Cardiac muscle cell (in vitro differentiated cells and primary cell): Measurements from ENCODE around the gene SLC39A3. TPM values are rescaled to one million over a fixed set of nuclear protein-coding genes. Genes with fewer than 3 reads are reported as not detected.

Experiments used
- DNase-seq, 2 donors: peaks; one replicate each; pipeline versions ENCODE4 v3.0.0 to v3.0.0-alpha.2; 2010 to 2017; ENCODE audit warnings: low read depth in 1 of 2, low spot score in 1 of 2
- H3K27ac ChIP-seq: fragments of 200-600 bp; sonication (generic); 2 replicates; pipeline ENCODE4 v1.5.1; 2016
- H3K27me3 ChIP-seq: fragments of 200-600 bp; sonication (generic); 2 replicates; pipeline ENCODE4 v1.6.0; 2016; ENCODE audit warnings: control low read depth
- H3K36me3 ChIP-seq: fragments of 200-600 bp; sonication (generic); 2 replicates; pipeline ENCODE4 v1.5.1; 2016; ENCODE audit warnings: control low read depth
- H3K4me1 ChIP-seq: fragments of 200-600 bp; sonication (generic); 2 replicates; pipeline ENCODE4 v1.8.1; 2017; ENCODE audit warnings: low read depth, mild to moderate bottlenecking, mixed run types
- H3K4me3 ChIP-seq: fragments of 200-600 bp; sonication (generic); 2 replicates; pipeline ENCODE4 v1.5.1; 2016; ENCODE audit warnings: mild to moderate bottlenecking
- H3K9me3 ChIP-seq: fragments of 200-600 bp; sonication (generic); 2 replicates; pipeline ENCODE4 v1.5.1; 2017; ENCODE audit warnings: low read depth, mild to moderate bottlenecking, control low read depth
- polyA plus RNA-seq: library from polyadenylated mRNA; unstranded; fragments of >200 nt; fragmentation: Nextera tagmentation; extraction: Ambion mirVana; gene quantifications from 2 replicates; pipeline ENCODE4 v1.2.1, GENCODE V29; 2016
- total RNA-seq: library from RNA; depleted of rRNA; stranded (reverse); fragments of >200 nt; gene quantifications from 2 replicates; pipeline ENCODE4 v1.2.3, GENCODE V29; 2016
- TF ChIP-seq, protein P1 (sequence below): IDR thresholded peaks from 2 replicates; pipeline ENCODE4 v1.5.1; 2012; ENCODE audit warnings: low read depth, mild to moderate bottlenecking, low read length

The SLC39A3 gene
- total and polyA plus RNA-seq, 2 experiments from 2014 or later: 29.4 to 46.0 TPM

DNA sequence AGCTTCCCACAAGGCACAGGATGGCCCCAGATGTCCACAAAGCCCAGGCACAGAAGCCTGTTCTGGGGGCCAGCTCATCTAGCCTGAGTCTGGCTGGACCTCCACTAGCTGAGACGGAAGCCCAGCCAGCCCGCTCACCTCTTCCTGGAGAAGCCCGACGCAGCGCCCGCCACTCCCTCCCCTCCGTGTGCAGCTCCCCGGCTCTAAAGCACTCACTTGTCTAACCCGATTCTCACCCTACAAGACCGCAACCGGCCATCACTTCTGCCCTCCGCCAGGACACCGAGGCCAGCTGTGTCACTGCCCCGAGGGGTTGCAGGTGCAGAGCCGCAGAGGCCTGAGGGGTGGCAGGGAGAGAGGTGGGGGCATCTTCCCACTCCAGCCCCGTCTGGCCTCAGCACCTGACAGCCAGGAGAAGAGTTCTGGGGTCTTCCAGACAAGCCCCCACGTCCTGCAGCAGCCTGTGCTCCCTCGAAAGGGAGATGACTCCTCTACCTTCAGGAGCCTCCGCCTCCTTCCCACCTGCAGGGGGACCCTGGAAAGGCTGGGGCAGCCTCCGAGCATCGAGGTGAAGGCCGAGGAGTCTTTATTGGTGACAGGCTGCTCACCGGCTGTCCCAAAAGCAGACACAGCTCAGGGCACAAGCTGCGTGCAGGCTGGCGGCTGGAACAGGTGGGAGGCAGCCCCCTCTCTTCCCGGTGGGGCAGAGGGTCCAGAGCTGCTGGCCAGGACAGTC is 12.7 kb downstream of the SLC39A3 start:
- Histone ChIP-seq H3K27me3 (peaks cover 25% of the 10 kb centered on the region), H3K9me3 (no peaks in the 10 kb centered on the region), H3K4me3 (no peak overlapping the region), H3K4me1 (peaks cover 3% of the 10 kb centered on the region), H3K27ac (no peak overlapping the region), H3K36me3 (no peaks in the 10 kb centered on the region)
- peak in 1 of 2 donors; percentile 30 for DNase-seq
- TF ChIP-seq, protein P1, sequence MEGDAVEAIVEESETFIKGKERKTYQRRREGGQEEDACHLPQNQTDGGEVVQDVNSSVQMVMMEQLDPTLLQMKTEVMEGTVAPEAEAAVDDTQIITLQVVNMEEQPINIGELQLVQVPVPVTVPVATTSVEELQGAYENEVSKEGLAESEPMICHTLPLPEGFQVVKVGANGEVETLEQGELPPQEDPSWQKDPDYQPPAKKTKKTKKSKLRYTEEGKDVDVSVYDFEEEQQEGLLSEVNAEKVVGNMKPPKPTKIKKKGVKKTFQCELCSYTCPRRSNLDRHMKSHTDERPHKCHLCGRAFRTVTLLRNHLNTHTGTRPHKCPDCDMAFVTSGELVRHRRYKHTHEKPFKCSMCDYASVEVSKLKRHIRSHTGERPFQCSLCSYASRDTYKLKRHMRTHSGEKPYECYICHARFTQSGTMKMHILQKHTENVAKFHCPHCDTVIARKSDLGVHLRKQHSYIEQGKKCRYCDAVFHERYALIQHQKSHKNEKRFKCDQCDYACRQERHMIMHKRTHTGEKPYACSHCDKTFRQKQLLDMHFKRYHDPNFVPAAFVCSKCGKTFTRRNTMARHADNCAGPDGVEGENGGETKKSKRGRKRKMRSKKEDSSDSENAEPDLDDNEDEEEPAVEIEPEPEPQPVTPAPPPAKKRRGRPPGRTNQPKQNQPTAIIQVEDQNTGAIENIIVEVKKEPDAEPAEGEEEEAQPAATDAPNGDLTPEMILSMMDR: no peak

DNA sequence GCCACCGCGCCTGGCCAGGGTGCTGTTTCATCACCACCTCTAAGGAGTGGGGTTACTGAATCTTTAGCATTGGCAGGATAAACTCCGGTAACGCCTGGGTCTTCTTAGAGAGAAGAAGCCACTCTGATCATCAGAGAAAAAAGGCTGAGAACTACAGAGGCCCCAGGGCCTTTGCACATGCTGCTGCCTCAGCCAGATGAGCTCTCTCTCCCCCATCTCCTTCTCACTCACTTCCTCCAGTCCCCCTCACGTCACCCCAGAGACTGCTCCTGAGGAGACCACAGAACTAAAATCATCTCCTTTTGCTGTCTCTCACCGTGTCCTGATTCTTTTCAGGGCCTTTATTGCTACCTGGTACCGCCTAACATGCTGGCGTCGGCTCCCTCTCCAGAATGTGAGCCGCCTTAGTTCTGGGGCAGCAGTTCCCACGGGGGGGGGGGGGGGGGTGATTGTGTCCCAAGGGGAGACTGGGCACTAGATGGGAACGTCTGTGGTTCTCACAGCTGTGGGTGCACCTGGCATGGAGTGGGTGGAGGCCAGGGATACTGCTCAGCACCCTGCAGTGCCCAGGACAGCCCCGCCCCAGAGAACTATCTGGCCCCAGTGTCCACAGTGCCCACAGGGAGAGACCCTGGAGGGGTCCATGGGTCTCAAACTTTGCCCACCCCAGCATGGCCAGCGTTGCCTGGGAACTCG is 13.5 kb downstream of the SLC39A3 start:
- H3K27me3 ChIP-seq: peaks cover 25% of the 10 kb centered on the region
- H3K4me3 ChIP-seq: no peak overlapping the region
- no peaks in the 10 kb centered on the region for H3K36me3 ChIP-seq
- DNase-seq: no peak
- TF ChIP-seq, protein P1: no peak
- H3K9me3 ChIP-seq: no peaks in the 10 kb centered on the region
- H3K27ac ChIP-seq: no peak overlapping the region
- peaks cover 6% of the 10 kb centered on the region for H3K4me1 ChIP-seq

DNA sequence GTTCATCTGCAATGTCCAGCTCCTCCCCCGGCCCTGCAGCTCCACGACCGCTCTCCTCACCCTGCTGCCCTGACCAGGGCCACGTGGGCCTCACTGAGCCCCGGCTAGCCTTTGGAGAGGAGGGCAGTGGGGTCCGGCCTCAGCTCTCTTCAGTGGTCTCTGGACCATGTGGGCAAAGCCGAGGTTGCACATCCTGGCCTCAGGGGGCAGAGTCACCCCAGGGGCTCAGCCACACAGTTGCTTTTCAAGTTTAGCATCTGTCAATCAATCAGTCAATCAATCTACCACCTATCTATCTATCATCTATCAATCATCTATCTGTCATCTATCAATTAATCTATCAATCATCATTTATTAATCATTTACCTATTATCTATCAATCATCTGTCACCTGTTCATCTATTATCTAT is 15.7 kb downstream of the SLC39A3 start:
- peaks cover 25% of the 10 kb centered on the region for H3K27me3 ChIP-seq
- H3K4me3 ChIP-seq: no peak overlapping the region
- H3K27ac ChIP-seq: no peak overlapping the region
- no peaks in the 10 kb centered on the region for H3K36me3 ChIP-seq
- DNase-seq: no peak
- TF ChIP-seq, protein P1: peak; percentile 5
- H3K9me3 ChIP-seq: no peaks in the 10 kb centered on the region
- peaks cover 16% of the 10 kb centered on the region for H3K4me1 ChIP-seq

DNA sequence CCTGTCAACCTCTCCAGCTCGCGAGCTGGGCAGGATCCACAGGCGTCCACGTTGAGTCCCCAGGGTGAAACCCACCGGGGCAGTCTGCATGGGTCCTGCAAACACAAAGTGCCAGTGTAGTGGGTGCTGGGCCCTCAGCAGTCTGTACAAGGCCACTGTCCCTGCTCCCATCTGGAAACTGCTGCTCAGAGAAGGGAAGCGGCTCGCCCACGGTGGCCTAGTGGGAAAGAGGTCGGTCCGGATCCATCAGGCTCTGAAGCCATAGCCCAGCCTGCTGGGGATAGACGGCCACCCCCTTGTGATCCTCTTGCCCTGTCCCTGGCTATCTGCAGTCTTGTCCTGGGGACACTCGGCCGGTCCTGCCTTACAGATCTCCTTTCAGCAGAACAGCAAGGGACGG is 16.1 kb downstream of the SLC39A3 start:
- peaks cover 25% of the 10 kb centered on the region for H3K27me3 ChIP-seq
- H3K36me3 ChIP-seq: no peaks in the 10 kb centered on the region
- no peak overlapping the region for H3K27ac ChIP-seq
- peaks cover 16% of the 10 kb centered on the region for H3K4me1 ChIP-seq
- TF ChIP-seq, protein P1: no peak
- no peak overlapping the region for H3K4me3 ChIP-seq
- no peaks in the 10 kb centered on the region for H3K9me3 ChIP-seq
- DNase-seq: no peak

DNA sequence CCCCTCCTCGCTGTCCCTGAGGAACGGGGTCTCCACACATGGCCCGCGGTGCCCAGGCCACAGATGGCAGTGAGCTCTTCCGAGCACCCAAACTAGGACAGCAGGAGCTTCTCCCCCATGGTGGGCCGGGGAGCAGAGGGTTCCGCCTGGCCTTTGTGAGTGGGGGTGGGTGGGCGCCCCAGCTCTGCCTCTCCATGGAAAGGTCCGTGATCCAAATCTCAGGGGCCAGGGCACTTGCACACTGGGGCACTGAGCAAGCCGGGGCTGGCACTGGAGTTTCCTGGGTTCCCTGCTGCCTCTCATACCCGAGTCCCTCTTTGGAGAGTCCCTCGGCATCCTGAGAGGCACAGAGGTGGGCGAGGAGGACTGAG is 16.5 kb downstream of the SLC39A3 start:
- H3K27me3 ChIP-seq: peaks cover 25% of the 10 kb centered on the region
- H3K9me3 ChIP-seq: no peaks in the 10 kb centered on the region
- TF ChIP-seq, protein P1: no peak
- H3K4me3 ChIP-seq: no peak overlapping the region
- H3K36me3 ChIP-seq: no peaks in the 10 kb centered on the region
- no peak overlapping the region for H3K27ac ChIP-seq
- no peak for DNase-seq
- peaks cover 16% of the 10 kb centered on the region for H3K4me1 ChIP-seq
